Sigmoid colon (tissue), 4 donors: Measurements from ENCODE around the gene GALT.

Experiments used
- POLR2A ChIP-seq, 2 donors: fragments of 450-650 bp; IDR thresholded peaks; one replicate each; pipeline ENCODE4 v1.6.1; 2016; ENCODE audit warnings: antibody characterized with exemption in 2 of 2, mild to moderate bottlenecking in 2 of 2, moderate library complexity in 2 of 2
- POLR2AphosphoS5 ChIP-seq, 4 donors: sonication (generic); formaldehyde crosslinking; IDR thresholded peaks; one replicate each; pipeline ENCODE4 v1.6.1; 2017; ENCODE audit warnings: antibody characterized with exemption in 4 of 4
- TF ChIP-seq, protein P1 (sequence below), 4 experiments: fragments of 450-650 bp in 3 of 4; fragments of 200-600 bp in 1 of 4; IDR thresholded peaks; one replicate each; pipeline ENCODE4 v1.5.1; 2016 to 2019; ENCODE audit warnings: antibody characterized with exemption in 4 of 4, mild to moderate bottlenecking in 3 of 4, moderate library complexity in 2 of 4

DNA sequence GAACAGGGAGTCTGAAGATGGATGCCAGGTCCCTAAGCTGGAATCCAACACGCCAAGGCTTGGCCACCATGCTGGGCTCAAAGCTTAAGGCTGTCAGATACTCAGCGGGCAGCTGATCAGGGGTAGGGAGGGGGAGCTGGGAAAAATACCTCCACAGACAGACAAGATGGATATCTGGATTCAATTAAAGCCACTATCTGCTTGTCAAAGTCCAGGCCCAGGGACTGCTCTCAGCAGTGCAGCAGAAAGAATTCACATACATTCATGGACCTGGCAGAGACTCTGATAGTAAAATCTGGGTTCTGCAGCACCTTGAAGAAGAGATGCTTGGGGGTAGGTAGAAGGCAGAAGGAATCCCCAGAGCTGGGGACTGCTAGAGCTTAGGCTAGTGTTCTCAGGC lies 31.3 kb upstream of the GALT start:
- TF ChIP-seq, protein P1, sequence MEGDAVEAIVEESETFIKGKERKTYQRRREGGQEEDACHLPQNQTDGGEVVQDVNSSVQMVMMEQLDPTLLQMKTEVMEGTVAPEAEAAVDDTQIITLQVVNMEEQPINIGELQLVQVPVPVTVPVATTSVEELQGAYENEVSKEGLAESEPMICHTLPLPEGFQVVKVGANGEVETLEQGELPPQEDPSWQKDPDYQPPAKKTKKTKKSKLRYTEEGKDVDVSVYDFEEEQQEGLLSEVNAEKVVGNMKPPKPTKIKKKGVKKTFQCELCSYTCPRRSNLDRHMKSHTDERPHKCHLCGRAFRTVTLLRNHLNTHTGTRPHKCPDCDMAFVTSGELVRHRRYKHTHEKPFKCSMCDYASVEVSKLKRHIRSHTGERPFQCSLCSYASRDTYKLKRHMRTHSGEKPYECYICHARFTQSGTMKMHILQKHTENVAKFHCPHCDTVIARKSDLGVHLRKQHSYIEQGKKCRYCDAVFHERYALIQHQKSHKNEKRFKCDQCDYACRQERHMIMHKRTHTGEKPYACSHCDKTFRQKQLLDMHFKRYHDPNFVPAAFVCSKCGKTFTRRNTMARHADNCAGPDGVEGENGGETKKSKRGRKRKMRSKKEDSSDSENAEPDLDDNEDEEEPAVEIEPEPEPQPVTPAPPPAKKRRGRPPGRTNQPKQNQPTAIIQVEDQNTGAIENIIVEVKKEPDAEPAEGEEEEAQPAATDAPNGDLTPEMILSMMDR (IDR thresholded peaks at IDR 0.05): no peak
- no peak for TF ChIP-seq POLR2AphosphoS5 (IDR thresholded peaks at IDR 0.05)
- no peak for TF ChIP-seq POLR2A (IDR thresholded peaks at IDR 0.05)
